ENCODE data around the gene MAD1L1.

MAD1L1 gene

GRCh38 chr7:1769286-1770200 lies 463.2 kb downstream of the MAD1L1 start:
- TF ChIP-seq, protein P1, sequence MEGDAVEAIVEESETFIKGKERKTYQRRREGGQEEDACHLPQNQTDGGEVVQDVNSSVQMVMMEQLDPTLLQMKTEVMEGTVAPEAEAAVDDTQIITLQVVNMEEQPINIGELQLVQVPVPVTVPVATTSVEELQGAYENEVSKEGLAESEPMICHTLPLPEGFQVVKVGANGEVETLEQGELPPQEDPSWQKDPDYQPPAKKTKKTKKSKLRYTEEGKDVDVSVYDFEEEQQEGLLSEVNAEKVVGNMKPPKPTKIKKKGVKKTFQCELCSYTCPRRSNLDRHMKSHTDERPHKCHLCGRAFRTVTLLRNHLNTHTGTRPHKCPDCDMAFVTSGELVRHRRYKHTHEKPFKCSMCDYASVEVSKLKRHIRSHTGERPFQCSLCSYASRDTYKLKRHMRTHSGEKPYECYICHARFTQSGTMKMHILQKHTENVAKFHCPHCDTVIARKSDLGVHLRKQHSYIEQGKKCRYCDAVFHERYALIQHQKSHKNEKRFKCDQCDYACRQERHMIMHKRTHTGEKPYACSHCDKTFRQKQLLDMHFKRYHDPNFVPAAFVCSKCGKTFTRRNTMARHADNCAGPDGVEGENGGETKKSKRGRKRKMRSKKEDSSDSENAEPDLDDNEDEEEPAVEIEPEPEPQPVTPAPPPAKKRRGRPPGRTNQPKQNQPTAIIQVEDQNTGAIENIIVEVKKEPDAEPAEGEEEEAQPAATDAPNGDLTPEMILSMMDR (IDR thresholded peaks at IDR 0.05), result no peak

DNA sequence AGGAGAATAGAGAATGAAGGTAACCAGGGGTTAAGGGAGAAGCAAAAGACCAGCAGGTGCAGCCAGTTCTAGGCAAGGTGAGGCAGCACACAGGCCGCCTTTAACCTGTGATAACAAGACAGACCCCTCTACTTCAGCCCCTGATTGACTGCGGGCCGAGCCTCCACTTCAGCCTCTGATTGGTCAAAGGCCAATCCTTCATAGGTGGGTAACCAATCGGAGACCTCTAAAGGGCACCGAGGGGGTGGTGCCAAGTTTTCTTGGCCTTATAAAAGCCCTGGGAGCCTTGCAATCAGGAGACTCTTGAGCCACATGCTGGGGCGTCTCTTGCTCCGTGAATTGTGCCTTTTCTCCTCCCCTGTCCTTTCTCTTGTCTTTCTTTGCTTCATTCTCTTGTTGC lies 463.9 kb downstream of the MAD1L1 start:
- TF ChIP-seq, protein P1 (IDR thresholded peaks at IDR 0.05), result no peak

- TF ChIP-seq, protein P1 (IDR thresholded peaks at IDR 0.05), result no peak
Observed at GRCh38 chr7:1767524-1767923, 465.2 kb downstream of the MAD1L1 start.

Measured in LNCAP (cell line).